COR-L47 (cell line): Measurements from ENCODE around the gene E2F6.
"Not testable (repeated sequence)": the region's sequence is repeated elsewhere in the genome, so short reads cannot be mapped to it uniquely, and the experiment has no call there.

ENCODE experiments used
- DNase-seq: peaks from one replicate; lab custom pipeline; 2025; lab: John Stamatoyannopoulos, UW

Gene E2F6

DNA sequence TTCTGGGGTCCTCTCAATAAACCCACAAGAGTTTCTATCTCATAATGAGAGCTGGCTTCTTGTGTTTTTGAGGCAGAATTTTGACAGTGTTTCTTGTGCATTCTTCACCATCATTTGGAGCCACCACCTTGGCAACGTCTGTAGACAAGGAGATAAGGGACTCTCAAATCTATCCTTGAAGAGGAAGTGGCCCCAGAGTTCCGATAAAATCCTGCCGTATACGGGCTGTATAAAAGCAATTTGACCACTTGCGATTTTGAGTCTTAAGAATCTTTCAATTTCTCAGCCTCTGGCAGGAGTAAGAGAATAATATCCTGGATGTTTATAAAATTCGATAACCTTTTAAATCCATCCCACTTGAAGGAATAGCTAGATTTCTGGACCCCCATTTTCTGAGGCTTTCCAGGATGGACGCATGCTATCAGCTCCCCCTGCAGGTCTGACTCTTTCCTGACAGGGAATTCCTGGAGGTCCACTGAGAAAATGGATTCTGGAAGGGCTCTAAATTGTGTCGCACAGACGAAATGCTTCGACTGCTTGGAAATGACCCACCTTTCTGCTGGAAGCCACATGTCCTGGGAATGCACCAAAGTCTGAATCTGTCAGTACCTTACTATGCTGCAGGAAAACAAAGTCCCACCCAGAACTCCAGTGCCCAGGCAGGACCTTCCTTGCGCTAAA lies 54.1 kb downstream of the E2F6 start:
- peak; percentile 41 for DNase-seq

DNA sequence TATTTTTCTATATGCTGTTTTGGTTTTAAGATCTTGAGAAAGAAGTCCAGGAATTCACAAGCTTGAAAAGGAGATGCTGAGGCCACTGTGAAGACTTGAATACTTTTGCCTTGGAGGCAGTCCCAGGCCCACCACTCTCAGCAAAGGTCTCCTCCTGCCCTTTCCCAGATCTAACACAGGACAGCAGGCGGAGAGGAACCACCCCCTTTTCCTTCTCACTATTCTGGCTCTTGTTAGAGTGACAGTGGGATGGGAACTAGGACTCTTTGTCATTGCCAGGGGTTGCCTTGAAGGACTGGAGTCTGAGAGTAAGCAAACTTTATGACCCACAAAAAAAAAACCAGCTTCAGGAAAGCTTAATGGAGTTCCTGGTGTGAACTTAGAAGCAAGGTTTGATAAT lies 54.7 kb downstream of the E2F6 start:
- DNase-seq = no peak

DNA sequence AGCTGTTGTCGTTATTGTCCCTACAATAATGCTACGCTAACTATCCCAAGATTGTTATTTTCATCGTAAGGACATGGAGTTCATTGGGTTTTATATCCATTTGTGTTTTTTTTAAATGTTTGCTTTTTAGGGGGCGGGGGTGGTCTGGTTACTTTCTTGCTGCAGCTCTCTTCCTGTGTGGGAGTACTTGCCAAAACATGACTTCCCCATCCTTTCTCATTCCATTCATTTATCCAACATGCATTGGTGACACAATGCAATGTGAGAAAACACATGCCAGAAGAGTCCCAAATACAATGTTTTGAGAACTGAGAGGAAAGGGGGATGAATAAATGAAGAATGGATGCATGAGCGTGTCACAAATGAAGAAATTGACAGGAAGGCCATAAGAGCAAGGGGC lies 55.9 kb downstream of the E2F6 start:
- no peak for DNase-seq

DNA sequence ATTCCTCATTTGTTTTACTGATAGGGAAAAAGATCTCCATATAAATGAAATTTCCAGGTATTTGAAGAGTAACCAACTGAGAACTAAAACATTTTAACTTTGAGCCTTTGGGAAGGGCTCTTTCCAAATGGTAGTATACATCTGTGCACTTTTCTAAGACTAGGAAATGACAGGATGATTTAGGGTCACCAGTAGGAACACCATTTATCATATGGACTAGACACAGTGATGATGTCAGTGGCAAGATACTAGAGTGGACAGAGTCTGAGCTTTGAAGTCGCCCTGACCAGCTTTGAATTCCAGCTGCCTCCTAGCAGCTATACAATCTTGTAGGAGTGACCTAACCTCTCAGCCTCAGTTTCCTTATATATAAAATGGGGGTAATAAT lies 56.4 kb downstream of the E2F6 start:
- no peak for DNase-seq

DNA sequence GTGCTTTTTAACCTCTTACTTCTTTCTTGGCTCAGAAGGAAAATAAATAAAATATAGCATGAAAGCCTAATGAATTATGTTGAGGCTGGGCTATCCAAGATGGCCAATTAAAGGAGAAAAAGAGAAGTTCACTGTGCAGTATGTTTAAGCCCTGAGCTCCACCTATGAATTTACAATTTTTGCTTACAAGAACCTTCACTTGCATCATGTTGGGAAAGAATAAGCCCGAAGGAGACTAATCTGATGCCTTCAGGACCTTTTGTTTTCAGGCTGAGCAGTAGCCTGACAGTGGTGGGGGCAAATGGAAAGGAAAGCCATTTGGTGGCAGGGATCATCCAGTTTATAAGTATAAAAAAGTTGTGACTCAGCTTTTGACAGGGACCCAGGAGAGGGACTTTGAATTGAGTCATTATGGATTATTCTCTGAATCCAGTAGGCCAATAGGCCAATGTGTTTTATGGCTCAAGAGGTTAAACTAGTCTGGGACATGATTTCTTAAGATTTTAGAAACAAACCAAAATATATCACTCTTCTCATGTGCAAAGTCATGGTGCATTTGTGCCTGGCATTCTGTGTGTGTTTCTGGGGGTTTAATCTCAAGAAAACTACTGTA lies 56.9 kb downstream of the E2F6 start:
- no peak for DNase-seq

DNA sequence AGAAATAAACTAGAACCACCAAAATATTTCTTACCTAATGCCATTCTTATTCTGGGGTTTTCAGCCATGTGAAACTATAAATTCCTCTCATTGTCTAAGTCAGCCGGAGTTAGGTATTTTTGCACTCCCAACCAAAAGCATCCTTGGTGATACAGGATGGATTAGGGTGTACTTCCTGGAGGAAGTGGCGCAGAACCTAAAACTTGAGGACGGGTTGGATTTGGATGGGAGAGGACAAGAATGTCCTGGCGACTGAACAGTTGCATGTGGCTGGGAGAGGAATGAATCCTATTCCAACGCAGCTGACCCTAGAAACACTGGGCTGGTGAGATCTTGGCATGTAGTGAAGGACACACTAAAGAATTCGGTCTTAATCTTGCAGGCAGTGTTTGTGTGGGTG lies 58.5 kb downstream of the E2F6 start:
- DNase-seq = no peak

DNA sequence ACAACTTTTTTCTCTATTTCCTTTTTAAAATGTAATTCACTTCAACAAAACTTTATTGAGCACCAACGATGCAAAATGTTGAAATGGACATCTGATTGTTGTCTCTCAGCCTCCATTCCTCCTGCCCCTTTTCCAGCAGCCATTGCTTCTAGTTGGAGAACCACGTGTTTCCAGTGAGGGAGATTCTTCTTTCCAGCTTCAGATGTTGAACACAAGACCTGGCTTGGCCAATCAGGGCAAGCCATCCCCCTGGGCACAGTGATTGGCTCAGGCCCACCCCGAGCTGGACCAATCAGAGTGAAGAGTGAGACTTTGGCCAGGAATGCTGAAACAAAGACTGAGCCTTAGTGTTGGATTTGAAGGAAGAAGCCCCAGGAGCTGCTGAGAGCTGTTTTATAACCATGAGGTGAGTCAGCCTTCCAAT lies 59.0 kb downstream of the E2F6 start:
- no peak for DNase-seq

DNA sequence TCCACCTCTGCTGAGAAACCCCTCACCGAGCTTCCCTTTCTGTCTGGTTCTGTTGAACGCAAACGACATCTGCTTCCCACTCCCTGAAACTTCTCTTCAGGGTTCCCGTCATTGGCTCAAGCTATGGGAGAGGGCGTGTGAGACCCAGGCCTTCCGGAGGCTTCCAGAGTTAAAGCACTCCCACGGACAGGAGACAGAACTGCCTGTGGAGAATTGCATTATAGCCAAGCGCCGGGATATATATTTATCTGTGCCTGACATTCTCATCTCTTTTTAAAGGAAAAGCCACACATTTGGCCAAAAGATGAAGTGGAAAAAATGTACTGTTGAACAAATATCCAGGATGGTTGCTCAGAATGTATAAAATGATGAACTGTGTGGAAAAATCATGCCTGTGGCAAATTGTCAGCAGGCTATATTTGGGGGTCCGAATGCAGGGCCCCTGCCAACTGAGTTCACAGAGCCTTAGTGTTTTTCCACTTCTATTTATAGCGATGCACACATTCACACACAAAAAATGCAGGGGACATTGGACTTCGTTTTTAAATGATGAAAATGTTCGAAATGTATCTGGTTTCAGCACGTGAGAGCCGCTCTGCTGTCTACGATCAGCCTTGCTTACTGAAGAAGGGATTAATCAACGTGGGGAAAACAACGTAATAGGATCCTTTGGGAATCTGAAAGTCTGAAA lies 59.5 kb downstream of the E2F6 start:
- no peak for DNase-seq

DNA sequence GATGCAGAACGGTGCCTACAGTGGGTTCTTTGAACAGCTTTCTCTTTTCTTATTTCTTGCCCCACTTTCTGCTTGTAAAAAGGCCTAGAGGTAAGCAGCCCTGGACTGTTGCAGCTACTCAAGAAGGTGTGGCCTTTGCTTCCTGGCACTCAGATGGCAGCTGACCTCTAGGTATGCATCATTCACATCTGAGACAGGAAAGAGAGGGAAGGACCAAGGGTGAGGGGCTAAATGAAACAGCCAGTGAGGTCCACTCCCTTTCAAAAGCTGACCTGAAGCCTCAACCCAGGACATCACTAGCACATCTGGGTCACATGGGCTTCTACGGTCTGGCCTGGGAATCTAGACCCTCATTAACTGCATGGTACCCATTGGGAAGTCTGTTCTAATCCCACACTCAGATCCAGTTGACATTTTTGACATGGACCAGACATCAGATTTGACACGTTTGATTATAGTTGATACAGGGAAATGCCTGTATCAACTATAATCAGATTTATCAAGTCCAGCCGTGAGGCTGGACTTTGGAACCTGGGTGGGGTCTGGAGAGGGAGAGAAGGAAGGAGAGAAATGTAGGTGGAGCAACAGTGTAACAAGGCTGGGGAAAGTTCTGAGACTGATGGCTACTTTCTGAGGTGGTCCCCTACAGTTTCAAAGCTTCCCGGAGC lies 60.2 kb downstream of the E2F6 start:
- DNase-seq = no peak

DNA sequence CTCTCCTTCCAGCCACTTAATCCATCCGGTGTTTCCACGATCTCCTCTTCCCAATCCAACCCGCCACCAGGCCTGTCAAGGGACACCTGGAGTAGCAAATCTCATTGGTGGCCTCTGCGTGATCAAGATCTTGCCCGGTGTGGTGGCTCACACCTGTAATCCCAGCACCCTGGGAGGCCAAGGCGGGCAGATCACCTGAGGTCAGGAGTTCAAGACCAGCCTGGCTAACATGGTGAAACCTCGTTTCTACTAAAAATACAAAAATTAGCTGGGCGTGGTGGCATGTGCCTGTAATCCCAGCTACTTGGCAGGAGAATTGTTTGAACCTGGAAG lies 60.9 kb downstream of the E2F6 start:
- not testable (repeated sequence) for DNase-seq

DNA sequence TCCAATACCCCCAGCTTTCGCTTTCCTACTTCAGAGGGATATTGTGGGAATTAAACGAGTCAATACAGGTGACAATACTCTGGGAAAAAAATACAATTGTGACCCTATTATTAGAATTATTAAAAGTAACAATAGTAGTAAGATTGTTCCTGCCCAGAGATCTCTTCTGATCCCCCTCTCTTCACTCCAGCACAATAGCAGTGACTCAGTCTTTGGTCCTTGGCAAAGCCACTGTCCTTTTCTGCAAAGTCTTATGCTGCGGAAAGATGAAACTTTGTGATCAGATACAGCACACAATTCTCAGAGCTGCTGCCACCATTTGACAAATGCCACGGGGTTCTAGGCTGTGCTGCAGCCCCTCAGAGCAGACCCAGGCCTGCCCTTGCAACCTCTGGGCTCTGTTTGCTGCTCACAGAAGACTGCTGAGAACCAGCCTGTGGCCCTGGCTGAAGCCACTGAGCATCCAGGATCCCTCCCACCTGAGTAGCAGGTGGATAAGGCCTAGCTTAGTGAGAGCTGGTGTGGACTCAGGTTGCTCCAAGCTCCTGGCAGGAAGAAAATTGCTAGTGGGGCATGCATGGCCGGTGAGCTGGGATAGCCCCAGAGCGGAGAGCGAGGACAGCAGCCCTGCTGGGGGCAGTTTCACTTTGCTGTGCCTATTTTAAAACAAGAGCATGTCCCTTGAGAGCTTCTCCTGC lies 61.4 kb downstream of the E2F6 start:
- DNase-seq = no peak

DNA sequence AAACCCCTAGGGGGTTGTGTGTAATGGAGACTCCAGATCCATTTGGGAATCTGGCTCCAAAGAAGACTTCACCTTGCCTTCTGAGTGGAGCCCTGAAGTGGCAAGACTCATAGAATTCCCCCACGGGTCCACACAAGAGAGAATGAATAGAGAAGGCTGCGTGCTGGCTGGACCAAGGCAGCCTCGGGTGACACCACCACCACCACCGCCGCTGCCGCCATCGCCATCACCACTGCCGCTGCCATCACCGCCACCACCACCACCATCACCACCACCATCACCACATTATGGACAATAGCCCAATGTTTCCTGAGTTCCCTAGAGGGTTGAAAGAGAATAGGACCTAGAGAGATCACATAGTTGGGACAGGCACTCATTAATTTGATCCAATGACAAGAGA lies 63.5 kb downstream of the E2F6 start:
- DNase-seq = no peak

DNA sequence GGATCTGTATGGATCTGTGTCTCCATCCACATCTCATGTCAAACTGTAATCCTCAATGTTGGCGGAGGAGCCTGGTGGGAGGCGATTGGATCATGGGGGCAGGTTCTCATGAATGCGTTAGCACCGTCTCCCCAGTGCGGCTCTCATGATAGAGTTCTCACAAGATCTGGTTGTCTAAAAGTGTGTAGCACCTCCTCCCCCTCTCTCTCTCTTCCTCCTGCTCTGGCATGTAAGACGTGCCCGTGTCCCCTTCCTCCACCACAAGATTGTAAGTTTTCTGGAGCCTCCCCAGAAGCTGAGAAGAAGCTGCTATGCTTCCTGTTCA lies 66.6 kb downstream of the E2F6 start:
- no peak for DNase-seq

DNA sequence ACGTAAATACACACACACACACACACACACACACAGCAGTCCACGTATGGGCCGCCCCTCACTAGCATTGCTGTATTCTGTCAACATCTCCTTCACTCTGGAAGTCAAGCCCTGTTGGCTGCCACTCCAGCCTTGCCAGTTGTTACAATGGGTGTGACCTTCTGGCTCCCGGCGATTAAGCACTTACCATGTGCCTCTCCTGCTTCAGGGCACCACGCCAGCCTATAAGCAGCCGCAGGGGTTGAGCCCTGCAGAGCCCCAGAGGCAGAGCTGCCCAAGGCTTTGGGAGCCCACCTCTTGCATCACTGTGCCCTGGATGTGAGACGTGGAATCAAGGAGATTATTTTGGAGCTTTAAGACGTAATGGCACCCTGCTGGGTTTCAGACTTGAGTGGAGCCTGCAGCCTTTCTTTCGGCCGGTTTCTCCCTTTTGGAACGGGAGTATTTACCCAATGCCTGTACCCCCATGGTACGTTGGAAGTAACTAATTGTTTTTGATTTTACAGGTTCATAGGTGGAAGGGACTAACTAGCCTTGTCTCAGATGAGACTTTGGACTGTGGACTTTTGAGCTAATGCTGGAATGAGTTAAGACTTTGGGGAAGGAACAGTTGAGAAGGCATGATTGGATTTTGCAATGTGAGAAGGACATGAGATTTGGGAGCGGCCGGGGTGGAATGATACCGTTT lies 67.1 kb downstream of the E2F6 start:
- DNase-seq = peak; percentile 10

DNA sequence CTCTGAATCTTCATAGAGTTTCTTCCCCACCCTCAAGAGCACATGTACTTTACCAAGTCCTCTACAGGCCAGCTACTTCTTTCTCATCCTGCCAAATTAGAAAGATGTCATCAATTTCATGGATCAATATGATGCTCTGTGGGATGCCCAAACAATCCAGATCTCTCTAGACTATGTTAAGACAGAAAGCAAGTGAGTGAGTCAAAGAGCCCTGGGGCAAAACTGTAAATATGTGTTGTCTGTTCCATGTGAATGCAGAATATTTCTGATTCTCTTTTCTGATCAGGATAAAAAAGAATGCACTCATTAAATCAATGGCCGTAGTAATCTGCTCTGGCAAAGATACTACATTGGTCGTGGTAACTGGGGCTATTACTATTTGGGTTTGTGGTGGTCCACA lies 68.4 kb downstream of the E2F6 start:
- DNase-seq = no peak

DNA sequence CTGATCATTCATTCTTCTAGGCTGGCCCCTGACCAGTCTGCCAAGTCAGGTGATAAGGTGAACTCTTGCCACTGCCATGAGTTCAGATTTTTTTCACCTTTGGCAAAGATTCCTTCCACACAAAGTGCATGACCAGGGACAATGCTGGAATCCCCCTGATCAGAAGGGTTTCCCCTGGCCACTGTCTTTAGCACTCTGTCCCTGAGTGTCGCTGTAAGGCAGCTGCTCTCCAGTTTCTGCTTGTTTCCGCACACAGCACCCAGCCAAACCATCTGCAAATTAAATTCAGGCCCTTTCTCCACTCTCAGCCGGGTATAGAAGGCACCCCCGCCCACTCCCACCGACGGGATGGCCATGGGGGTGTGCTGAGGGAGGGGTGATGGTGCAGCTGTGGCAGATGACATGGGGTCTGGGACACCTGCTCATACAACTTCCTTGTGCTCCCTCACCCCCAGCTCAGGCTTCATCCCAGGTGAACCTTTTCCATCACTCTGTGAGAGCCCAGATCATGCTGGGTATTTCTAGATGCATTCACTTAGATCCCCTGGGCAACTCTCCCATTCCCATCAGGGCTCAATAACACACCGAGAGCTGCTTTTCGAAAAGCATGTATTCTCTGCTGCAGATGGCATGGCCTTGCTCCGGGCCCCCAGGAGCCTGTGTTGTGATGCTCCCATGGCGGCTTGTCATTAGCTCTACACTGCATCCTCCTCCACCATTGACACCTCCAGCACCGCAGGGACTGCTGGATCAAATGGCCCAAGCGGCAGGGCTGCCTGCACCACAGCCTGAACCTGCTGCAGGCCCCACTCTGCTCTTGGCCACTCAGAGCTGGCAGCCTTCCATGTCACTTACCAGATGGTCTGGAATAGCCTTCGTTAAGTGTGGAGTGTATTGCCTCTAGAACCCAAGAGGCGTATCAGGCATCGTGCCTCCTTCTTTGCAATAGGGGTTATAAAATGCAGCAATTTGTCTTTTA lies 69.2 kb downstream of the E2F6 start:
- no peak for DNase-seq

DNA sequence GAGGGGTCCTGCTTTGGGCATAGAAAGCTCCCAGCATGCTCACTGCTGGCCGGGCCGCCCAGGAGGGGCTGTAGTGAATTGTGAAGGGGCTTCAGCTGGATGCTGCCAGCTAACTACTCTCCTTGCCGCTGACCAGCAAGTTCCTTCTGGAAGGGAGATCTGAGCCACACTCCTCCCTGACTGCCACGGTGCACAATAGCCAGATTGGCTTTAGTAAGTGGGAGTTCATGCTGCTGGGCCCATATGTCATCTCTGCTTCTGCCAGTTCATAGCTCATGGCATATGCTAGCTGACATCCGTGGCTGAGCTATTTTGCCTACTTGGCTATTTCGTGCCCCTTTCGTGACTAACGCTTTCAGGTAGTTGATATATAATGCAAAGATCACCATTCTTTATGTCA lies 69.9 kb downstream of the E2F6 start:
- DNase-seq = no peak

DNA sequence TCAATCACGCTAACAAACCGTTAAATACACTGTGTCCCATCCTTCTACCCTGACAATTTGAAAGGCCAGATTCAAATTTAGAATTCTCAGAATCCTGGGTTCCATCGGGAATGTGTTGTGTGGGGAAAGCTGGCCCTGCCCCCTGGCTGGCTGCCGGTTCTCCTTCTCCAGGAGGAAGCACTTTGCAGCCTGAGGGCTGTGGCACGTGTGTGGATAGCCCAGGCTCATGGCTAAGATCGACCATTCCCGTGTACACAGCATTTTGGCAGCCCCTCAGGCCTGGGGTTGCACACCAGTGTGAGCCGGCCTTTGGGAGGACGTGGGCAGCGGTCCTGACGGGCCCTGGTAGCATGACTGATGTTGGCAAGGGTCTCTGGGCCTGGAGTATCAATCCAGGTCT lies 70.6 kb downstream of the E2F6 start:
- no peak for DNase-seq
